ENCODE measurements around the gene LRRC25. TPM values are rescaled to one million over a fixed set of nuclear protein-coding genes. Genes with fewer than 3 reads are reported as not detected.

The LRRC25 gene
- total RNA-seq, 1 experiment from 2014 or later = 0.12 TPM

DNA sequence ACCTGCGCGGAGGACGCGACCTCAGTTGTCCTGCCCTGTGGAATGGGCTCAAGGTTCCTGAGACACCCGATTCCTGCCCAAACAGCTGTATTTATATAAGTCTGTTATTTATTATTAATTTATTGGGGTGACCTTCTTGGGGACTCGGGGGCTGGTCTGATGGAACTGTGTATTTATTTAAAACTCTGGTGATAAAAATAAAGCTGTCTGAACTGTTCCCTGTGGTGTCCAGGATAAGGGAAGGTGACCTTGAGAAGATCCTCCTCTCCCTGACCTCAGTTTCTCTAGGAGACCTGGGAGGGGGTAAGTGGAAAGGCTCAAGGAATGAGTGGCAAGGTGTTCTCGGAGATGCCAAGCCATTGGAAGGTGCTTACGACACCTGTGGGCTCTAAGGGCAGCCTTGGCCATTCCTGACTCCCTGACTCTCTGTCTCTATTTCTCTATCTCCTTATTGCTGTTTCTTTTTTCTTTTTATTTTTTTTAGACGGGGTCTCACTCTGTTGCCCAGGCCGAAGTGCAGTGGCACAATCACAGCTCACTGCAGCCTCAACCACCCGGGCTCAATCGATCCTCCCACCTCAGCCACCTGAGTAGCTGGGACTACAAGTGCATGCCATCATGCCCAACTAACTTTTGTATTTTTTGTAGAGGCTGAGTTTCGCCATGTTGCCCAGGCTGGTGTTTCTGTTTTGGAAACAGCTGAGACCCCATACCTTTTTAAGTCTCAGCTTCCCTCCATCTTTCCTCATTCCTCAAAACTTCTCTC lies 8.3 kb downstream of the LRRC25 start:
- Histone ChIP-seq H3K27me3 (ENCODE audit: insufficient read depth, low read length) (no peaks in the 10 kb centered on the region), H4K20me1 (ENCODE audit: insufficient read depth) (no peaks in the 10 kb centered on the region), H3K9me3 (ENCODE audit: control insufficient read depth in 1 of 2, insufficient read depth in 1 of 2, low read depth in 1 of 2, low read length in 2 of 2) (no peaks in the 10 kb centered on the region), H3K4me1 (ENCODE audit: control insufficient read depth in 1 of 2, insufficient read depth in 2 of 2, low read length in 2 of 2) (peaks cover 32 to 72% of the 10 kb centered on the region in 2 experiments), H3K4me2 (ENCODE audit: low read length) (peak overlapping the region; percentile 96), H3K27ac (ENCODE audit: low read depth, low read length) (peak overlapping the region; percentile 82), H3K4me3 (replicated peaks in 1 of 2; ENCODE audit: low read depth in 1 of 2, low read length in 2 of 2) (peak overlapping the region in 1 of 2 experiments; percentile 71; a peak in 2 of 4 replicates), H3K79me2 (ENCODE audit: insufficient read depth, low read length) (peaks cover 16% of the 10 kb centered on the region), H3K9me2 (ENCODE audit: insufficient read depth) (no peaks in the 10 kb centered on the region), H3K36me3 (ENCODE audit: control insufficient read depth in 1 of 2, insufficient read depth in 2 of 2, low read length in 2 of 2) (peaks cover 0 to 6% of the 10 kb centered on the region in 2 experiments; a peak in 2 of 4 replicates), H2AFZ (ENCODE audit: low read depth, low read length, poor library complexity, severe bottlenecking) (no peak overlapping the region), H3K9ac (ENCODE audit: low read length) (peak overlapping the region; percentile 71; the same call in 1 of the 2 replicates)
- CTCF ChIA-PET = interaction anchor here (0.8 to 2.6 kb wide), 10 partner anchors 9 to 110 kb away, joined by 3 to 11 read pairs (median 4); partner anchors contain the start of gene SSBP4
- RAD21 ChIA-PET (ENCODE audit: low non-redundant PET in 1 of 2, low total read pairs in 2 of 2, uncharacterized antibody in 2 of 2, unreplicated experiment in 2 of 2) = interaction anchor here in 1 of 2 experiments (0.9 kb wide), 1 partner anchor 24 kb away, joined by 4 read pairs; no protein-coding TSS in a partner anchor
- POLR2A ChIA-PET = interaction anchor here (0.7 to 5.7 kb wide), 18 partner anchors 8 to 113 kb away, joined by 3 to 58 read pairs (median 4); partner anchors contain the start of genes IQCN and JUND
- no TSS peak for BruUV-seq (replicated peaks)
- TF ChIP-seq RAD21 (IDR thresholded peaks at IDR 0.05; ENCODE audit: low read depth) = no peak
- TF ChIP-seq ZNF274 (IDR thresholded peaks at IDR 0.05; ENCODE audit: low read depth, low read length) = no peak
- TF ChIP-seq POLR2AphosphoS5 (IDR thresholded peaks at IDR 0.05; ENCODE audit: low read depth, low read length) = peak; percentile 64
- no peak for TF ChIP-seq SP1 (IDR thresholded peaks at IDR 0.05; ENCODE audit: low read depth)
- 0 out of 2 replicates have a peak, but pooled peaks have one; percentile 7 for TF ChIP-seq JUND (IDR thresholded peaks at IDR 0.05)
- TF ChIP-seq SIN3A (IDR thresholded peaks at IDR 0.05; ENCODE audit: low read depth) = peak; percentile 4; the same call in 1 of the 2 replicates
- TF ChIP-seq EZH2phosphoT487 (IDR thresholded peaks at IDR 0.05; ENCODE audit: borderline replicate concordance) = no peak
- ATAC-seq = no peak
- no peak for DNase-seq (ENCODE audit: low read depth, low spot score)
- intact Hi-C loops (cut with micrococcal nuclease) = no loop called here
